Stomach (tissue), 9 donors: Measurements from ENCODE around the gene NHLRC1. TPM values are rescaled to one million over a fixed set of nuclear protein-coding genes. Genes with fewer than 3 reads are reported as not detected.

Source experiments
- DNase-seq, 2 donors: peaks; one replicate each; pipeline versions ENCODE4 v3.0.0 to v3.0.0-alpha.2; 2013 to 2019
- H3K27ac ChIP-seq, 5 donors: fragments of 200-600 bp in 4 of 5; sonication (generic) in 4 of 5; one replicate each; pipeline ENCODE4 v1.5.1; 2013 to 2019; ENCODE audit warnings: mild to moderate bottlenecking in 1 of 5, moderate library complexity in 1 of 5
- H3K27me3 ChIP-seq, 3 donors: fragments of 200-600 bp; sonication (generic); one replicate each; pipeline ENCODE4 v1.5.1; 2017 to 2019; ENCODE audit warnings: mixed run types in 1 of 3
- H3K36me3 ChIP-seq, 4 donors: fragments of 200-600 bp; sonication (generic); 1 replicate in 3 of 4; 2 replicates in 1 of 4; pipeline ENCODE4 v1.5.1; 2016 to 2019
- H3K4me1 ChIP-seq, 4 donors: fragments of 200-600 bp; sonication (generic); one replicate each; pipeline ENCODE4 v1.5.1; 2016 to 2019
- H3K4me3 ChIP-seq, 4 donors: fragments of 200-600 bp; sonication (generic) in 3 of 4; one replicate each; pipeline ENCODE4 v1.5.1; 2016 to 2019; ENCODE audit warnings: mild to moderate bottlenecking in 1 of 4
- H3K9me3 ChIP-seq, 4 donors: fragments of 200-600 bp; sonication (generic); one replicate each; pipeline ENCODE4 v1.5.1; 2016 to 2019
- EP300 ChIP-seq: sonication (generic); formaldehyde crosslinking; IDR thresholded peaks from one replicate; pipeline ENCODE4 v1.6.1; 2017; ENCODE audit warnings: antibody characterized with exemption
- POLR2A ChIP-seq, 4 donors: fragments of 450-650 bp; IDR thresholded peaks; one replicate each; pipeline ENCODE4 v1.6.1; 2016; ENCODE audit warnings: antibody characterized with exemption in 4 of 4, control low read depth in 2 of 4, mild to moderate bottlenecking in 1 of 4, moderate library complexity in 1 of 4
- POLR2AphosphoS5 ChIP-seq, 3 donors: sonication (generic); formaldehyde crosslinking; IDR thresholded peaks; one replicate each; pipeline ENCODE4 v1.6.1; 2016; ENCODE audit warnings: antibody characterized with exemption in 3 of 3
- WGBS, 5 donors: extraction: QIAGEN DNeasy Blood & Tissue Kit in 3 of 5; methylation state at CpG; one replicate each; pipeline versions ENCODE4 v1.1.5 to v1.1.7; 2013 to 2018; 5-methylcytosine and 5-hydroxymethylcytosine counted together
- intact Hi-C: fragments of 100-400 bp; cut with DNase I; formaldehyde crosslinking; loops from one replicate; pipeline ENCODE4 v1.15.1; 2023; ENCODE audit warnings: low total_unique reads
- polyA plus RNA-seq, 3 donors: library from polyadenylated mRNA; stranded (reverse); fragments of 200-250 nt; gene quantifications; one replicate each; pipeline ENCODE4 v1.2.3, GENCODE V29; 2013
- total RNA-seq, 5 donors: library from RNA; depleted of rRNA; stranded (reverse); fragments of >200 nt; gene quantifications; one replicate each; pipeline versions ENCODE4 v1.1.0 to v1.2.3, GENCODE V29; 2014 to 2016
- TF ChIP-seq, protein P1 (sequence below), 7 experiments: fragments of 450-650 bp in 4 of 7; fragments of 200-600 bp in 3 of 7; sonication (generic) in 3 of 7; IDR thresholded peaks; one replicate each; pipeline ENCODE4 v1.5.1; 2016 to 2019; ENCODE audit warnings: antibody characterized with exemption in 7 of 7, control low read depth in 2 of 7, mild to moderate bottlenecking in 1 of 7
- donor health status: healthy with polysubstance abuse.
- donor health status: Bipolar disorder and iron deficiency.
- donor health status: healthy.

Gene NHLRC1
- total and polyA plus RNA-seq, 8 donors: 0.50 to 1.8 (median 1.1) TPM; not detected in 3

DNA sequence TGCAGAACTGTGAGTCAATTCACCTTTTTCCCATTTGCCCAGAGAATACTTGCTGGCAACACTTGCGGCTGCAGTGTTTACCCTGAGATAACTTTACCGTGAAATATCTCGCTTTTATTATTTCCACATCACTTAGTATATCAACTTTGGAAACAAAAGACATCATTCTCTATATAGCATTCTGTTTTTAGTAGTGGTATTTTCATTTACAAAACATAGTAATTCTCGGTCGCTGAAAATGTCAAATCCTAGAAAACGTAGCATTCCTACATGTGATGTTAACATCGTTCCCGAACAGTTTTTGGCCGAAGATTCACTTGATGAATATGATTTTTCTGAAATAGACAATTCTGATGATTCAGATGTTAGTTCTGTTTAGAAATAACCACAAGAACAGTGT, 52.0 kb downstream of the NHLRC1 start:
- 52 to 65% (median 57%) methylated on average over 9 of the region's 9 CpGs for WGBS, 5 donors
- DNase-seq: no peak
- Histone ChIP-seq H3K4me1 (no peaks in the 10 kb centered on the region), H3K27ac (no peak overlapping the region), H3K9me3 (peaks cover 3 to 6% (median 5%) of the 10 kb centered on the region in 4 donors), H3K36me3 (no peaks in the 10 kb centered on the region), H3K27me3 (no peaks in the 10 kb centered on the region), H3K4me3 (no peak overlapping the region)
- TF ChIP-seq, protein P1, sequence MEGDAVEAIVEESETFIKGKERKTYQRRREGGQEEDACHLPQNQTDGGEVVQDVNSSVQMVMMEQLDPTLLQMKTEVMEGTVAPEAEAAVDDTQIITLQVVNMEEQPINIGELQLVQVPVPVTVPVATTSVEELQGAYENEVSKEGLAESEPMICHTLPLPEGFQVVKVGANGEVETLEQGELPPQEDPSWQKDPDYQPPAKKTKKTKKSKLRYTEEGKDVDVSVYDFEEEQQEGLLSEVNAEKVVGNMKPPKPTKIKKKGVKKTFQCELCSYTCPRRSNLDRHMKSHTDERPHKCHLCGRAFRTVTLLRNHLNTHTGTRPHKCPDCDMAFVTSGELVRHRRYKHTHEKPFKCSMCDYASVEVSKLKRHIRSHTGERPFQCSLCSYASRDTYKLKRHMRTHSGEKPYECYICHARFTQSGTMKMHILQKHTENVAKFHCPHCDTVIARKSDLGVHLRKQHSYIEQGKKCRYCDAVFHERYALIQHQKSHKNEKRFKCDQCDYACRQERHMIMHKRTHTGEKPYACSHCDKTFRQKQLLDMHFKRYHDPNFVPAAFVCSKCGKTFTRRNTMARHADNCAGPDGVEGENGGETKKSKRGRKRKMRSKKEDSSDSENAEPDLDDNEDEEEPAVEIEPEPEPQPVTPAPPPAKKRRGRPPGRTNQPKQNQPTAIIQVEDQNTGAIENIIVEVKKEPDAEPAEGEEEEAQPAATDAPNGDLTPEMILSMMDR (IDR thresholded peaks at IDR 0.05): no peak
- TF ChIP-seq EP300 (no peak), POLR2AphosphoS5 (IDR thresholded peaks at IDR 0.05) (no peak), POLR2A (IDR thresholded peaks at IDR 0.05) (no peak)
- intact Hi-C loops: no loop called here

Other genes with a start within 250 kb of the NHLRC1 start
- 10 to 100 TPM; 11.7 to 60.6 (median 44.6) TPM for gene KIF13A, start 135.0 kb downstream of the NHLRC1 start, total RNA-seq
- 10 to 100 TPM in 2 of 3 donors, 1 to 10 TPM in 1; 9.2 to 14.2 (median 11.1) TPM for gene KIF13A, start 135.0 kb downstream of the NHLRC1 start, polyA plus RNA-seq
- gene TPMT, start 32.4 kb upstream of the NHLRC1 start, total RNA-seq: 10 to 100 TPM in 2 of 5 donors, 1 to 10 TPM in 2, under 1 TPM in 1; 0.89 to 14.0 (median 9.3) TPM
- gene TPMT, start 32.4 kb upstream of the NHLRC1 start, polyA plus RNA-seq: 10 to 100 TPM; 11.0 to 24.3 (median 14.7) TPM
- 10 to 100 TPM in 1 of 5 donors, 1 to 10 TPM in 4; 2.6 to 12.9 (median 3.6) TPM for gene KDM1B, start 32.7 kb upstream of the NHLRC1 start, total RNA-seq
- gene KDM1B, start 32.7 kb upstream of the NHLRC1 start, polyA plus RNA-seq: 10 to 100 TPM in 1 of 3 donors, 1 to 10 TPM in 2; 2.5 to 10.4 (median 4.5) TPM
- 100 to 1,000 TPM; 109 to 189 (median 146) TPM for gene DEK, start 141.9 kb upstream of the NHLRC1 start, total RNA-seq
- 10 to 100 TPM; 35.4 to 59.6 (median 48.4) TPM for gene DEK, start 141.9 kb upstream of the NHLRC1 start, polyA plus RNA-seq